Smooth muscle cell (in vitro differentiated cells): ENCODE results near the gene MAT2A. TPM values are rescaled to one million over a fixed set of nuclear protein-coding genes. Genes with fewer than 3 reads are reported as not detected.

Experiments used
- DNase-seq: peaks from one replicate; lab custom pipeline; 2025; ENCODE audit not compliant: unreplicated experiment; lab: John Stamatoyannopoulos, UW
- H2AFZ ChIP-seq: fragments of 200-600 bp; sonication (generic); 2 replicates; pipeline ENCODE4 v1.6.0; 2016; ENCODE audit warnings: antibody characterized with exemption, low read depth, mild to moderate bottlenecking
- H3F3A ChIP-seq: fragments of 200-600 bp; sonication (generic); 2 replicates; pipeline ENCODE4 v1.6.0; 2017; ENCODE audit warnings: antibody characterized with exemption, low read depth
- H3K27ac ChIP-seq: fragments of 200-600 bp; sonication (generic); 2 replicates; pipeline ENCODE4 v1.5.1; 2016; ENCODE audit warnings: low read depth, mild to moderate bottlenecking
- H3K27me3 ChIP-seq: fragments of 200-600 bp; sonication (generic); 2 replicates; pipeline ENCODE4 v1.6.1; 2016; ENCODE audit warnings: low read depth, mild to moderate bottlenecking
- H3K36me3 ChIP-seq: fragments of 200-600 bp; sonication (generic); 2 replicates; pipeline ENCODE4 v1.5.1; 2016; ENCODE audit warnings: low read depth
- H3K4me1 ChIP-seq: fragments of 200-600 bp; sonication (generic); 2 replicates; pipeline ENCODE4 v1.5.1; 2016; ENCODE audit warnings: low read depth
- H3K4me2 ChIP-seq: fragments of 200-600 bp; sonication (generic); 2 replicates; pipeline ENCODE4 v1.6.0; 2016; ENCODE audit warnings: mild to moderate bottlenecking
- H3K4me3 ChIP-seq: fragments of 200-600 bp; sonication (generic); 2 replicates; pipeline ENCODE4 v1.5.1; 2016; ENCODE audit warnings: mild to moderate bottlenecking
- H3K79me2 ChIP-seq: fragments of 200-600 bp; sonication (generic); 2 replicates; pipeline ENCODE4 v1.6.0; 2016; ENCODE audit warnings: low read depth, mild to moderate bottlenecking
- H3K9ac ChIP-seq: fragments of 200-600 bp; sonication (generic); 2 replicates; pipeline ENCODE4 v1.6.0; 2016; ENCODE audit warnings: low read depth
- H3K9me3 ChIP-seq: fragments of 200-600 bp; sonication (generic); replicated peaks from 2 replicates; pipeline ENCODE4 v1.5.1; 2016; ENCODE audit warnings: low read depth
- H4K20me1 ChIP-seq: fragments of 200-600 bp; sonication (generic); 2 replicates; pipeline ENCODE4 v1.6.0; 2016; ENCODE audit warnings: low read depth
- CTCF ChIP-seq: fragments of 200-600 bp; sonication (generic); IDR thresholded peaks from 2 replicates; pipeline ENCODE4 v1.5.1; 2017; ENCODE audit warnings: borderline replicate concordance, mild to moderate bottlenecking, antibody characterized with exemption; ENCODE audit not compliant: insufficient read depth, poor library complexity, severe bottlenecking
- WGBS: methylation state at CpG from one replicate; pipeline ENCODE4 v1.1.7; 2016; ENCODE audit warnings: low lambda C conversion rate; 5-methylcytosine and 5-hydroxymethylcytosine counted together
- polyA plus RNA-seq: library from polyadenylated mRNA; unstranded; fragments of >200 nt; fragmentation: Nextera tagmentation; extraction: Ambion mirVana; gene quantifications from 2 replicates; pipeline ENCODE4 v1.2.1, GENCODE V29; 2016
- total RNA-seq: library from RNA; depleted of rRNA; stranded (reverse); fragments of >200 nt; gene quantifications from 2 replicates; pipeline ENCODE4 v1.2.3, GENCODE V29; 2014

The MAT2A gene
- total and polyA plus RNA-seq, 2 experiments from 2014 or later: 93.8 to 108 TPM

- Histone ChIP-seq H2AFZ (no peak overlapping the region), H3K79me2 (peaks cover 4% of the 10 kb centered on the region), H4K20me1 (peaks cover 4% of the 10 kb centered on the region), H3K27me3 (no peaks in the 10 kb centered on the region), H3K9me3 (no peaks in the 10 kb centered on the region), H3K9ac (no peak overlapping the region), H3K4me3 (no peak overlapping the region), H3K36me3 (peaks cover under 1% of the 10 kb centered on the region), H3K4me1 (no peaks in the 10 kb centered on the region), H3F3A (peaks cover 30% of the 10 kb centered on the region), H3K4me2 (no peak overlapping the region), H3K27ac (no peak overlapping the region)
- WGBS: 80% methylated on average over 9 of the region's 9 CpGs
- peak; percentile 21 for DNase-seq
- peak; percentile 92 for TF ChIP-seq CTCF
Measured at GRCh38 chr2:85551698-85552678, 13.0 kb downstream of the MAT2A start.

- H3K4me2 ChIP-seq: no peak overlapping the region
- H3K79me2 ChIP-seq: peaks cover 9% of the 10 kb centered on the region
- H3F3A ChIP-seq: peaks cover 29% of the 10 kb centered on the region
- 97% methylated on average over 6 of the region's 6 CpGs for WGBS
- H3K27ac ChIP-seq: no peak overlapping the region
- H2AFZ ChIP-seq: no peak overlapping the region
- H3K9me3 ChIP-seq: no peaks in the 10 kb centered on the region
- DNase-seq: no peak
- TF ChIP-seq CTCF: no peak
- peaks cover 3% of the 10 kb centered on the region for H3K36me3 ChIP-seq
- peaks cover 9% of the 10 kb centered on the region for H4K20me1 ChIP-seq
- H3K9ac ChIP-seq: no peak overlapping the region
- H3K4me1 ChIP-seq: no peaks in the 10 kb centered on the region
- no peak overlapping the region for H3K4me3 ChIP-seq
- H3K27me3 ChIP-seq: no peaks in the 10 kb centered on the region
Measured at GRCh38 chr2:85553184-85553583, 14.2 kb downstream of the MAT2A start.

GRCh38 chr2:85554980-85555612, 16.1 kb downstream of the MAT2A start:
- Histone ChIP-seq H3K9ac (no peak overlapping the region), H3K4me1 (peaks cover 3% of the 10 kb centered on the region), H3K79me2 (peaks cover 28% of the 10 kb centered on the region), H3K9me3 (no peaks in the 10 kb centered on the region), H3K4me2 (no peak overlapping the region), H2AFZ (no peak overlapping the region), H4K20me1 (peaks cover 11% of the 10 kb centered on the region), H3K27me3 (no peaks in the 10 kb centered on the region), H3K27ac (no peak overlapping the region), H3F3A (peaks cover 12% of the 10 kb centered on the region), H3K36me3 (peaks cover 3% of the 10 kb centered on the region), H3K4me3 (no peak overlapping the region)
- TF ChIP-seq CTCF: no peak
- 99% methylated on average over 3 of the region's 3 CpGs for WGBS
- DNase-seq: no peak
